ENCODE results near the gene CDC27. TPM values are rescaled to one million over a fixed set of nuclear protein-coding genes. Genes with fewer than 3 reads are reported as not detected.
"Not testable (repeated sequence)": the region's sequence is repeated elsewhere in the genome, so short reads cannot be mapped to it uniquely, and the experiment has no call there.

Gene CDC27
- total RNA-seq, 1 donor from 2014 or later, result 80.3 TPM

DNA sequence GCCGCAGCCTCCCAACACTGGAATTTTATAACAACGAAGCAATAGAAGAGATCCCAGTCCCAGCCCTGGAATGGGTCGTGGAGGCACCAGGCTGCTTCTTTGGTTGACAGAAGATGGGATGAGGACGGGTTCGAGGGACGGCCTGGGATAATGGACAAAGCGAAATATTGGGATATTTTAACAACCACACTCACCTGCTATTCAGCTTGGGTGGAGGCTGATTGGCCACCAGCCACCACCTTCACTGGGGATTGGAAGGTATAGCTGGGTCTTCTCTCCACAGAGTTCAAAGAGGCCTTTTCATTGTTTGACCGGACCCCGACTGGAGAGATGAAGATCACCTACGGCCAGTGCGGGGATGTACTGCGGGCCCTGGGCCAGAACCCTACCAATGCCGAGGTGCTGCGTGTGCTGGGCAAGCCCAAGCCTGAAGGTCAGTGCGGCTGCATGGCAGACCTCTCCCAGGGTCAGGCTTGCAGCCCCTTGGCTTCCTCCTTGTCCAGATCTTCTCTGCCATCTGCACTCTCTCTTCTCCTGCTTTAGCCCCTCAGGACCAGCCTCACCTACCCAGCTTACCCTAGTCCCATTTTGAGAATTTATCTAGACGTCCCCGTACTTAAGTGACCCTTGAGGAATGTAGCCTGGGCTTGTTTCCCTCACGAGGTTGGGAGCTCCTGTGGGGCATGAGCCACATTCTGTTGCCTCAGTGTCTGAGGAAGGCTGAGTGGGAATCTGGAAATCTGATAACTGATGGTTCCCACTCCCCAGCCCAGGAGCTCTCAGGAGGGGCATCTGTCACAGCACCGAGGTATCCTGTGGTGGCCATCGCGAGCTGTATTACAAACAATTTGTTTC lies 30.8 kb upstream of the CDC27 start:
- no peak for DNase-seq (ENCODE audit: low spot score)

GRCh38 chr17:47218896-47219430 lies 29.9 kb upstream of the CDC27 start:
- no peak for DNase-seq (ENCODE audit: low spot score)

DNA sequence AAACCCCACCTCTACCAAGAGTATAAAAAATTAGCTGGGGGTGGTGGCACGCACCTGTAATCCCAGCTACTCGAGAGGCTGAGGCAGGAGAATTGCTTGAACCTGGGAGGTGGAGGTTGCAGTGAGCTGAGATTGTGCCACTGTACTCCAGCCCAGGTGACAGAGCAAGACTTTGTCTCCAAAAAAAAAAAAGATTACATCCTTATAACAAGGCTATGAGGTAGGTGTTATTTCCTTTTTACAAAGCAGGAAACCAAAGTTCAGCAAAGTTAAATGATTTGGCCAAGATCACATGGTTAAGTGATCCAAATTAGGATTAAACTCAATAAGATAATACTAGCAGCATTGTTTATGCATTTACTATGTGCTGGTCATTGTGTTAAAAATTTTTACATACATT lies 28.2 kb upstream of the CDC27 start:
- DNase-seq (ENCODE audit: low spot score), result not testable (repeated sequence)

- DNase-seq (ENCODE audit: low spot score), result not testable (repeated sequence)
Observed at GRCh38 chr17:47216821-47217220, 27.7 kb upstream of the CDC27 start.

- DNase-seq (ENCODE audit: low spot score), result no peak
Observed at GRCh38 chr17:47214931-47215330, 25.8 kb upstream of the CDC27 start.

- DNase-seq (ENCODE audit: low spot score), result no peak
Observed at GRCh38 chr17:47213540-47213939, 24.4 kb upstream of the CDC27 start.

DNA sequence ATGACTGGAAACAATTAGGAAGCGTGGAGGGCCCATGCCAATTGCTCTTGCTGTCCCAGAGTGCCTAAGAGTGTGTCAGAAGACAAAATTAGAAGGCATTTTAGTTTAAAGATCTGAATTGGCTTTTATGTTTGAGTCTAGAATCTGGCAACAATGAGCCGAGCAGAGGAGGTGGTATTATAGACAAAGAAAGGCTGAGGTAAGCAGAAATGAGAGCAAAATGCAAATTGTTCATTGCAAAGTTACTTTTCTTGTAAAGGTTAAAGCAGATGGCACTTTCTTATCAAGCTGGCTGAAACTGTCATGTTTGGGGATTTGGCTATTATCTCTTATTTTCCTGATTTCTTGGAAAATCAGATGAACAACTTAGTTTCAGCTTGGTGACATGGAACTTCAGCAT lies 23.4 kb upstream of the CDC27 start:
- DNase-seq (ENCODE audit: low spot score), result no peak

- no peak for DNase-seq (ENCODE audit: low spot score)
Observed at GRCh38 chr17:47210779-47211178, 21.7 kb upstream of the CDC27 start.

DNA sequence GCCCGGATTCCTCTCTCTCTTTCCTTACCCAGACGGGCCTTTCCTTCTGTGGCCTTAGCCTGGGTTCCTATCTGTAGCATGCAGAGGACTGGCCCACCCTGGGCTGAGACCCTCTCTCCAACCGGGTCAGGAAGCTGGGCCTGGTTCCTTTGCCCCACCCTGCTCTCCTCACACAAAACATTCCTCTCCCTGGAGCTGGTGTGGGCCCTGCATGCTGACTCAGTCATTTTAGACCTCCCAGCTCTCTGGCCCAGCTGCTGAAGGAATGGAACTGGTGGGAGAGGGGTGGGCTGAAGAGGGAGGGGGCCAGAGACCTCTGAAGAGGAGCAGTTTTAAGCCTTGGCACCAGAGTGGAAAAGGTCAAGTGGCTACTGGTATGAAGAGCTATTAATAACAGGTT lies 21.0 kb upstream of the CDC27 start:
- no peak for DNase-seq (ENCODE audit: low spot score)

GRCh38 chr17:47209499-47209898 lies 20.4 kb upstream of the CDC27 start:
- DNase-seq (ENCODE audit: low spot score), result no peak

- no peak for DNase-seq (ENCODE audit: low spot score)
Observed at GRCh38 chr17:47208744-47209488, 19.8 kb upstream of the CDC27 start, which contains the start of gene MYL4. MYL4 (plus strand) TSS chr17:47209348; CDS start chr17:47209423, 75 bp downstream.

DNA sequence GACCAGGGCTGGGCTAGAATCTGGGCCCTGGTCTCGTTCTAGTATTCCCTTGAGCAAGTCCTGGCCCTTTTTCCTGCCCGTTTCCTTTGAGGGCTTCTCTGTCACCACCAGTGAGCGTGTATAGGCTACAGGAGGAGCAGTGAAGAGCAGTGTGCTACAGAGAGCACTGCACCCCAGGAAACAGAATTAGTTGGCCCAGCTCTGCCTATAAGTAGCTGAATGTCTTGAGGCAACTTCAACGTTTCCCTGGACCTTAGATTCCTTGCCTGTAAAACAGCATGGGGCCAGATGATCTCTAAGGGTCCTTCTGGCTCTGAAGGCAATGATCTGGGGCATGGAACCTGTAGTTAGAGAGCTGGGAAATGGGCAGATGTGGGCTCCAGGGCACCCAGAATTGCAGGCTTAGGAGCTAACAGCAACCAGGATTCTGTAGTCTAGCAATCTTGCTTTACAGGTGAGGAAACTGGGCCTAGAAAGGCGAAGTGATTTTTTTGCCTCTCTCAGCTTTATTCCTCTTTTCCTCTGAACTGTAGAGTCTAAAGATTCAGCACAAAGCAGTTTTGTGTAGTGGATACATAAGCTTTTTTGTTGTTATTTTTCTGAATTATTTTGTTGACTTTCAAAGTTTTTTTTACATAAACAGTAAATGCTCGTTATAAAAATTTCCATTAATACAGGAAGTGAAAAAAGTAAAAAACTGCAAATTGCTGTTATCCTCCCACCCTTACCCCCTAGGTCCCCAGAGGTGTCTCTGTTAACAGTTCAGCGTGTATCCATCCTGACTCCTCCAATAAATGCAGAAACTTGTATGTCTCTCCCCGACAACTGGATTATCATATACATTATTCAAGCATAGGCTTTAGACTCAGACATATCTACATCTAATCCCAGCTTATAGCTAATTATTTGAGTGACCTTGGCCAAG lies 18.3 kb upstream of the CDC27 start:
- no peak for DNase-seq (ENCODE audit: low spot score)

DNA sequence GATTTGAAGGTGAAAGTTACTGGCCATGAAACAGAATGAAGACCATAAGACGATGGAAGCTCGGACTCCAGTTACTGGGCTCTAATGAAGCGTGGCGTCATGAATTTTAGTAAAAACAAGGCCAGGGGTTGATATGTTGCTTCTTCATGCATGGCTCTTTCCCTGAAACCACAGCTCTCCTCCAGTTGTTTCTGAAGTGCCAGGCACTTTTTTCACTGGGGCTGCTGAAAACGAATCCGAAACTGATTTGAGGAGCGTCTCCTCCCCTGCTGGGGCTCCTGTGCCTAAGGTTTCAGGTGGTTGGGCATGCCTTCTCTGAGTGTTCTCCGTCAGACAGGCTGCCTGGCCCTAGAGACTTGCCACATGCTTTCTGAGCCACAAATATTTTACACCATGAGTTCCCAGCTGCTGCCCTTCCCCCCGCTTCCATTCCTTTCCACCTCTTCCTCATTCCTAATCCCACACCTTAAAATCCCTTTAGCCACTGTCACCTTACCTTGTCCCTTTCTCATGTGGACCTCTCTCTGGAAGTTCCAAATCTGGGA lies 16.4 kb upstream of the CDC27 start:
- DNase-seq (ENCODE audit: low spot score), result peak; percentile 66

GRCh38 chr17:47204722-47205418 lies 15.8 kb upstream of the CDC27 start:
- no peak for DNase-seq (ENCODE audit: low spot score)

- DNase-seq (ENCODE audit: low spot score), result no peak
Observed at GRCh38 chr17:47203984-47204721, 15.1 kb upstream of the CDC27 start.

GRCh38 chr17:47201166-47201565 lies 12.1 kb upstream of the CDC27 start:
- DNase-seq (ENCODE audit: low spot score), result no peak

DNA sequence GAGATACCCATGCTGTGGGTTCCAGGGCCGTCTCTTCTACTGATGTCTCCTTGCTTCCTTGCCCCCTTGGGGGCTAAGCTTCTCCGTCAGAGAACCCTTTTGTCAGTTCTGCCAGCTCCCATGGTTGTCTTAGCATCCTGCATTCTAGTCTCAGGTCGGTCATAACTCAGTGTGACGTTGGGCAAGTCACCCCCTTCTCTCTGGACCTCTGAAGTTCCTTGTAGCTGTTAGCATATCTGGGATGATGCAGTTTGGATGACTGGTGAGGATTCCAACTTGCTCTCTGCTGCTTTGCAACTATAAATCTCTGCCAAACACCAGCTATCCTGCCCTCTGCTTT lies 11.2 kb upstream of the CDC27 start:
- DNase-seq (ENCODE audit: low spot score), result no peak

- DNase-seq (ENCODE audit: low spot score), result no peak
Observed at GRCh38 chr17:47199627-47200324, 10.7 kb upstream of the CDC27 start.

- no peak for DNase-seq (ENCODE audit: low spot score)
Observed at GRCh38 chr17:47197821-47198220, 8.7 kb upstream of the CDC27 start.
